Measurements from ENCODE around the gene SYT13. TPM values are rescaled to one million over a fixed set of nuclear protein-coding genes. Genes with fewer than 3 reads are reported as not detected.

The SYT13 gene
- total and polyA plus RNA-seq, 2 of the 4 experiments (the other 2 are of a cell fraction), result not detected

DNA sequence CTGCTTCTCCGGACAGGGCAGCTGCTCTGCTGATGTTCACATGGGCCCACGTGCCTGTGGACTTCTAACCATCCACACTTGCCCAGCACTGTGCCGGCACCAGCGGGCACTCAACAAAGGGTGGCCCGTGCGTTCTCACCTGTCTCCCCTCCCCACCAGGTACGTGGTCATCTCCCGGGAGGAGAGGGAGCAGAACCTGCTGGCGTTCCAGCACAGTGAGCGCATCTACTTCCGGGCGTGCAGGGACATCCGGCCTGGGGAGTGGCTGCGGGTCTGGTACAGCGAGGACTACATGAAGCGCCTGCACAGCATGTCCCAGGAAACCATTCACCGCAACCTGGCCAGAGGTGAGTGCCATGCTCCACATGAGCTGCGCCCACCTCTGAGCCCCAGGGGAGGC is 66.7 kb downstream of the SYT13 start:
- H4K8ac ChIP-seq (ENCODE audit: low read depth in 2 of 2, low read length in 2 of 2), result no peak overlapping the region
- BruUV-seq (replicated peaks), result no TSS peak
- whole genome bisulfite sequencing, 2 experiments (ENCODE audit: extremely low coverage in 2 of 2, insufficient read length in 1 of 2), result 92% methylated on average over 13 of the region's 18 CpGs; no CpG with 5 or more reads in 1 of the 2 experiments
- in situ Hi-C loops (cut with MboI; ENCODE audit: low sequenced_read_pairs), result no loop called here
- intact Hi-C loops (cut with micrococcal nuclease), result no loop called here
- no peak overlapping the region for H3K9ac ChIP-seq (ENCODE audit: low read depth, low read length)
- no peak overlapping the region for H4K5ac ChIP-seq (ENCODE audit: low read depth, low read length)
- ChIA-PET POLR2A (ENCODE audit: unreplicated experiment) (no interaction called here), CTCF (no interaction called here)
- H4K91ac ChIP-seq (ENCODE audit: insufficient read depth, low read depth, low read length), result no peak overlapping the region
- TF ChIP-seq, protein P1, sequence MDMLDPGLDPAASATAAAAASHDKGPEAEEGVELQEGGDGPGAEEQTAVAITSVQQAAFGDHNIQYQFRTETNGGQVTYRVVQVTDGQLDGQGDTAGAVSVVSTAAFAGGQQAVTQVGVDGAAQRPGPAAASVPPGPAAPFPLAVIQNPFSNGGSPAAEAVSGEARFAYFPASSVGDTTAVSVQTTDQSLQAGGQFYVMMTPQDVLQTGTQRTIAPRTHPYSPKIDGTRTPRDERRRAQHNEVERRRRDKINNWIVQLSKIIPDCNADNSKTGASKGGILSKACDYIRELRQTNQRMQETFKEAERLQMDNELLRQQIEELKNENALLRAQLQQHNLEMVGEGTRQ (IDR thresholded peaks at IDR 0.05; ENCODE audit: low read depth, low read length), result no peak
- no peak for TF ChIP-seq SMC3 (IDR thresholded peaks at IDR 0.05; ENCODE audit: low read depth, low read length)
- TF ChIP-seq POLR2A (IDR thresholded peaks at IDR 0.05; ENCODE audit: low read depth, low read length), result no peak
- no peak for TF ChIP-seq MAFK (IDR thresholded peaks at IDR 0.05; ENCODE audit: low read depth, low read length)
- TF ChIP-seq, protein P2, sequence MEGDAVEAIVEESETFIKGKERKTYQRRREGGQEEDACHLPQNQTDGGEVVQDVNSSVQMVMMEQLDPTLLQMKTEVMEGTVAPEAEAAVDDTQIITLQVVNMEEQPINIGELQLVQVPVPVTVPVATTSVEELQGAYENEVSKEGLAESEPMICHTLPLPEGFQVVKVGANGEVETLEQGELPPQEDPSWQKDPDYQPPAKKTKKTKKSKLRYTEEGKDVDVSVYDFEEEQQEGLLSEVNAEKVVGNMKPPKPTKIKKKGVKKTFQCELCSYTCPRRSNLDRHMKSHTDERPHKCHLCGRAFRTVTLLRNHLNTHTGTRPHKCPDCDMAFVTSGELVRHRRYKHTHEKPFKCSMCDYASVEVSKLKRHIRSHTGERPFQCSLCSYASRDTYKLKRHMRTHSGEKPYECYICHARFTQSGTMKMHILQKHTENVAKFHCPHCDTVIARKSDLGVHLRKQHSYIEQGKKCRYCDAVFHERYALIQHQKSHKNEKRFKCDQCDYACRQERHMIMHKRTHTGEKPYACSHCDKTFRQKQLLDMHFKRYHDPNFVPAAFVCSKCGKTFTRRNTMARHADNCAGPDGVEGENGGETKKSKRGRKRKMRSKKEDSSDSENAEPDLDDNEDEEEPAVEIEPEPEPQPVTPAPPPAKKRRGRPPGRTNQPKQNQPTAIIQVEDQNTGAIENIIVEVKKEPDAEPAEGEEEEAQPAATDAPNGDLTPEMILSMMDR (conservative IDR thresholded peaks at IDR 0.05; ENCODE audit: low read depth, low read length), result no peak
- no peak for TF ChIP-seq CHD1 (IDR thresholded peaks at IDR 0.05; ENCODE audit: low read depth, low read length)
- no peak overlapping the region for H3K4me3 ChIP-seq (ENCODE audit: insufficient read depth, low read depth, low read length)
- H3K27ac ChIP-seq (ENCODE audit: insufficient read depth, low read length), result no peak overlapping the region
- no peaks in the 10 kb centered on the region for H3K9me3 ChIP-seq (ENCODE audit: control insufficient read depth, insufficient read depth, low read length)
- no peak overlapping the region for H3K18ac ChIP-seq (ENCODE audit: low read depth, low read length)
- no peak overlapping the region for H3K4me2 ChIP-seq (ENCODE audit: low read depth, low read length)
- H3K4ac ChIP-seq (ENCODE audit: low read depth, low read length), result no peak overlapping the region
- no peak overlapping the region for H2AK5ac ChIP-seq (ENCODE audit: low read depth, low read length)
- H2BK5ac ChIP-seq (ENCODE audit: low read depth, low read length, poor library complexity, severe bottlenecking), result no peak overlapping the region
- no peaks in the 10 kb centered on the region for H3K4me1 ChIP-seq (ENCODE audit: control insufficient read depth, insufficient read depth, low read length)
- no peak overlapping the region for H2BK15ac ChIP-seq (ENCODE audit: low read depth, low read length)
- no peak overlapping the region for H2AK9ac ChIP-seq (replicated peaks; ENCODE audit: low read depth, low read length, poor library complexity)
- H2BK120ac ChIP-seq (ENCODE audit: low read depth, low read length), result no peak overlapping the region
- no peak overlapping the region for H2AFZ ChIP-seq (replicated peaks; ENCODE audit: low read length, poor library complexity)
- dilution Hi-C loops (cut with HindIII; ENCODE audit: low sequenced_read_pairs, unreplicated experiment), result no loop called here
- H3K56ac ChIP-seq (ENCODE audit: extremely low read depth, insufficient read depth, low read length), result no peak overlapping the region
- no peaks in the 10 kb centered on the region for H4K20me1 ChIP-seq (ENCODE audit: insufficient read depth, low read length)
- H3K36me3 ChIP-seq (ENCODE audit: control insufficient read depth, insufficient read depth, low read length), result 0 out of 2 replicates have a peak, but pooled peaks cover 1% of the 10 kb centered on the region
- no peaks in the 10 kb centered on the region for H3K27me3 ChIP-seq (ENCODE audit: control insufficient read depth, insufficient read depth, low read length)
- no peak overlapping the region for H3K14ac ChIP-seq (replicated peaks; ENCODE audit: low read depth, low read length)
- ATAC-seq (ENCODE audit: low read depth) (no peak), DNase-seq (no peak)
- H3K23ac ChIP-seq (ENCODE audit: low read depth, low read length), result no peak overlapping the region
- H2BK20ac ChIP-seq (ENCODE audit: low read depth, low read length), result no peak overlapping the region
- H3K9me1 ChIP-seq (ENCODE audit: insufficient read depth, low read length), result no peaks in the 10 kb centered on the region
- H3K79me1 ChIP-seq (ENCODE audit: low read depth in 1 of 2, low read length in 2 of 2), result no peaks in the 10 kb centered on the region
